TTC549 (cell line): ENCODE data around the gene NF2.

Source experiments
- FAIRE-seq: peaks from 2 replicates; lab custom pipeline; 2012; peaks lifted over from hg19 to GRCh38; lab: Jason Lieb, UNC

Gene NF2

DNA sequence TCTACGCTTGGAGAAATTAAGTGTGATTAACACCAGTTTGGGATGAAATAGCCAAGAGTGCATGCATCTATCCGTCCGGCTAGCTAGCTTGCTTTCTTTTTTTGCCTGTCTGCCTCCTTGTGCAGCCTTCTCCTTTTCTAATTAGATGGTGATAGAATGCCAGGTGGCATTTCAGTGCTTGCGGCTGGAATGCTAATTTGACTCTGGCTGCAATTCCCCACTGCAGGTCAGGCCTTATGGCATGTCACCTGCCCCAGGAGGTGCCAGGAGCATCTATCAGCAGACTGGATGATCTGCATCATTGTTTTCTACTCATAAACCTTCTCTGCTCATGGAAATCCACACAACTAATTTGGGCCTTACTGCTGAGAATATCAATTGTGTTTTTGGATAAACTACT, 65.2 kb downstream of the NF2 start:
- no peak for FAIRE-seq

- no peak for FAIRE-seq
Observed at GRCh38 chr22:29670626-29671025, 67.2 kb downstream of the NF2 start.

DNA sequence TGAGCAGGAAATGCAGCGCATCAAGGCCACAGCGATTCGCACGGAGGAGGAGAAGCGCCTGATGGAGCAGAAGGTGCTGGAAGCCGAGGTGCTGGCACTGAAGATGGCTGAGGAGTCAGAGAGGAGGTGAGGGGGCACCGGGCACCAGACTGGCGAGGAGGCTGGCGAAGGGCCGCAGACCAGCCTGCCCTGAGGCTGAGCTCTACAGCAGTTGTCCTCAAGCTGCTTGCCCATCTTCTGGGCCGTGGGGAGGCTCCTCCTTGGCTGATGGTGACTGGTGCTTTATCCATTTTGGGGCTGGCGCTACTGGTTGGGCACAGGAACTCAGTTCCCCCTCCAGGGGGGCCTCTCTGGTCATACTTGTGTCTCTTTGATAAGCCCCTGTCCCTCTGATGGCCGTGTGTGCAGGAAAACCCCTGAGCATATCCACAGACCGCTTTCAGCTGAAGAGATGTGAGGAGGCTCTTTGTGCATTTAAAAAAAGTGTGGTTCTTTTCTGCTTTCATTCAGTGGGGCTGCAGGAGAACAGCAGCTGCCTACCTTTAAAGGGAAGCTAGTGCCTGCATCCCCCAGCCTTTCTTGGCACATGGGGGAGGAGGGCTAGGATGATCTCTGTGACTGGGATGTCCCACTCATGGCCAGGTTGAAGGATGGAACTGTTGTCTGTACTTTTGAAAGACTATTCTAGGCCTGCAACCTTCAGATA, 70.1 kb downstream of the NF2 start:
- FAIRE-seq, result no peak

DNA sequence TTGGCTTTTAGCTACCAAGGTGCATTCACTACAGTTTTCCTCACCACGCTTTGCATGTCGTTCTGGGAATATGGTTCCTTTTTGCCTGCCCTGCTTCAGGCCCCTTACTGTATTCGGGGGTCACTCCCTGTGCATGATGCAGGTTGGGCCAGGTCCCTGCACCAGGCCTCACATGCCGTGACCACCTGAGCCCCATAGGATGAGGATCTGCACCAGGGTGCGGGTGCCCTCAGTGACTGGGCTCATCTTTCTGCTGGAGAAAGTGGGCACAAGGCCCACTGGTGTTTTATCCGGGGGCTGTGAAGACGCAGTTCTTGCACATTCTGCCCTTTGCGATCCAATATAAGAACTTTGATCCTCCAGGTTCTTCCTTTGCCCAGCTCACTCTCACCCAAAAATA, 70.7 kb downstream of the NF2 start:
- no peak for FAIRE-seq

DNA sequence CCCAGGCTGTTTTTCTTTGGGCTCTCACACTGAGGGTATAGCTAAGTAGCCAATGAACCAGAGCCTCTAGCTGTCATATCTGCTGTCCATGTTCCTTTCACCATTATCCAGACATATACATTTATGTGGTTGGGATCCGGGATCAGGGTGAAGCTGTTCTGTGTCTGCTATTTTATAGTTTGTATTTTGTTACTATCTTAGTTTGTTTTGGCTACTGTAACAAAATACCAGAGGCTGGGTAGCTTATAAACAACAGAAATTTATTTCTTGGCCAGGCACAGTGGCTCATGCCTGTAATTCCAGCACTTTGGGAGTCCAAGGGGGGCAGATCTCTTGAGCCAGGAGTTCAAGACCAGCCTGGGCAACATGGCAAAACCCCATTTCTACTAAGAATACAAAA, 75.9 kb downstream of the NF2 start:
- no peak for FAIRE-seq

GRCh38 chr22:29683536-29683935, 80.1 kb downstream of the NF2 start:
- FAIRE-seq, result no peak

GRCh38 chr22:29684244-29684643, 80.8 kb downstream of the NF2 start:
- FAIRE-seq, result no peak

DNA sequence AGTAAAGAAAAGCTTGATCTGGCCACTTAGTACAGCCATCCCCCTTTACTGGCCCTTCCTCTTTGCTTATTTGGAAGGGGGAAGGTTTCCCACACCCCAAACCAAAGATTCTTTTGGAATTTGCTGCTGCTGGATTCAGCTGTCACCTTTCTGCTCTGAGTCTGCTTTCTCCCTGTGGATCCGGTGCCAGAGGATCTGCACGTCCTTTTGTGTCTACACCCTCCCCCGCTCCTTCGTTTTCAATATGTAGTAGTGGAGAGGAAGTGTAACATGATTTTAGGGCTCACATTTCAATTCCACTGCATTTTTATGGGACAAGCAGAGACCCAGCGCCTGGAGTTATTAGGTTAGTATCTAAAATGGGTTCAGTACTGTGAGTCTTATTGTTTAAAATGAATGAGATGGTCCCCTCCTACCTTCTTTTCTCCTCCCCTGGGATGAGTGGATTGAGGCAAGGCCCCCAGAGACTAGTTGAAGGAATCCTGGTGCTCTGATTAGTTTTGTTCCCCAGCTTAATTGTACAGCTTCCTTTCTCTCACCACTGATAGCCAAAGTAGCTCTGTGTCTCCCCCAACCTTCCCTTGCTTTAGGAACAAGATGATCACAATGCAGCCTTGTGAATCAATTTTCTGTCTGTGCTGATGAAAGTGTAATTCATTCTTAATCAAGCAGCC, 85.9 kb downstream of the NF2 start:
- FAIRE-seq, result no peak

DNA sequence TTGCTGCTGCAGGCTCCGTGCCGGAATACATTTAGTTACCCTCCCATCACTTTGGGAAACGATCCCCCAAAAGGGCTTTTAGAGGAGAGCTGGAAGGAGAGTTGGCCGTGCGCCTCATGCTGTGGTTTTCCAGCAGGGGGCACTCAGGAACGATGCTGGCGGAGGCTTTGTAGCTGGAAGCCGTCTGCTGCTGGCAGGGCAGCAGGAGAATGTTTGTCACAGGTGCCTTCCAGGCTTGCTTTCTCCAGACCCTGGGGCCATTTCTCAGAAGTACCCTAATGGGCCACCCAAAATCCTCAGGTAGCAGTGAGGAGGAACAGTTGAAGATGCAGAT, 86.4 kb downstream of the NF2 start:
- FAIRE-seq, result no peak

DNA sequence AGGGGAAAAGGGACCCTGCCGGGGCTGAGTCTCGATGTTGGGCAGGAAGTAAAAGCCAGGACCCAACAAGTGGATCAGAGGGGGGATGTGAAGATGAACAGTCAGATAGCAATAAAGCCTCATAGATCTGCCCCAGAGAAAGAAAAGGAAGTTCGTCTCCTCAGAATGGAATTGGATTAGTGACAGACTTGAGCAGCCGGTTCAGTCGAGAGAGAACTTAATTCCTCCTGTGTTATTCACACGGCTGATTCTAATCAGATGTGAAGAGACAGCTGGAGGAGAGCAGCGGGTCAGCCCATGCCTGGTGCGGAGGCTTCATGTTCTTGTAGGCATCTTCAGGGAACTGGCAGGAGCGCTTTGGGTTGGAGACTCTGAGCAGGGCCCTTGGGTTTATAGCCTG, 87.0 kb downstream of the NF2 start:
- no peak for FAIRE-seq

DNA sequence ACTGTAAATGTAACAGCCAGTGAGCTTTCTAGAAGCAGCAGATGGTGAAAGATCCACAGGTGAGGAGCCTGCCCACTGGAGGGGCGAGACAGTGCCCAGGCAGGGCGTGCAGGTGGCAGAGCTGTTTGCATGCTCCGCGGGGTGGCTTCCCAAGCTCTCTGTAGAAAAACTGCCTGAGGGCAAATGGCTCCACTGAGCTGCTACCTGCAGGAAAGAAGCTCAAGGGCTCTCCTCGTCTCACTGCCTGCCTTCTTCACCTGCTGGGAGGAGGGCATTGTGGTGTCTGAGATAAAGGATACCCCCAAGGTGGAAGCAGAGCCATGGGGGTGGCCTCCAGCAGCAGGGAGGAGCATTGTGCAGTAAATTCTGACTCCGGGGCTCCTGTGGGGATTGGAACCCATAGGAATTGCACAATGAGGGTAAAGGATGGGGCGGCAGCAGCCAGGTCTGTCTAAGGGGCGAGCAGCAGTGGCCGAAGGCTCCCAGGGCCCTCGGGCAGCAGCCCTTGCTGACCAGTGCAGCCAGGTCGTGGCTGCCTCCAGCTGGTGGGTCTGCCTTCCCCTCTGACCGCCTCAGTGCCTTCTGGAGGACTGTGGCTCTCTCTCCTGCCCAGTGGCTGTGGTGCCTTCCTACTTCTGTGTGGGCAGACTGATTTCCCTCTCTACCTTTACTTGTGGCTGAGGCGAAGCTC, 88.3 kb downstream of the NF2 start:
- FAIRE-seq, result no peak

- FAIRE-seq, result no peak
Observed at GRCh38 chr22:29692327-29692640, 88.9 kb downstream of the NF2 start.

- no peak for FAIRE-seq
Observed at GRCh38 chr22:29693161-29693560, 89.7 kb downstream of the NF2 start.

- no peak for FAIRE-seq
Observed at GRCh38 chr22:29693671-29694070, 90.2 kb downstream of the NF2 start.

DNA sequence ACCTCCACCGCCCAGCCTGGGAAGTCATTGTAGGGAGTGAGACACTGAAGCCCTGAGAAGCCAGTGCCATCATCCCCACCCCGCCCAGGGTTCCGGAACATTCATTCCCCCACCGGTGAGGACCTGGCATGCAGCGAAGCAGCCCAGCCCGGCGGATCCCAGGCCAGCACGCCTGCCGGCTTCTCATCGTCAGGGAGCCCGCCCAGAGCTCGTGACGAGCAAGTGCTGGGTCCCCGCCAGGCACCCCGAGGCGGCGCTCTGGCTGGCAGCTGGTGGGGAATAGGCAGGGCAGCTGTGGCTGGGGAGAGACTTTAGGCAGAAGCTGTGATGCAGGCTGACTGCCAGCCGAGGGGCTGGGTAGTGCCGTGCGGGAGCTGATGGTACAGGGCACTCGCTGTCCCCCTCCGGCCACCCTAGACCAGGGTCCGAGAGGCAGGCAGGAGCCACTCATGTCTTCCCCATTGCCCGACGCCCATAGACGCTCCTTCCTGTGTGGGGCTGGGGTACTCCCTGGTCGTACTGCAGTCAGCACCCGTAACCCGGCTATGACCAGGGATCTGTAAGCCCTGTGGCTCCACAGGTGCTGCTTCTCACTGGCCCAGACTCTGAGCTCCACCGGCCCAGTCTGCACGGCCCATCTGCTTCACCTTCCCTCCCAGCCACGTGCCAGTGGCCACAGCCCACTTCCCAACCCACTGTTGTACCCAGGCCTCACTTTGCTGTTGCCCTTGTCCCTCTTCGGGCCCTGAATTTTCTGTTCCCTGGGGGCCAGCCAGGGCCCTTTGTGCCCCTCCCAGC, 91.9 kb downstream of the NF2 start:
- FAIRE-seq, result no peak

DNA sequence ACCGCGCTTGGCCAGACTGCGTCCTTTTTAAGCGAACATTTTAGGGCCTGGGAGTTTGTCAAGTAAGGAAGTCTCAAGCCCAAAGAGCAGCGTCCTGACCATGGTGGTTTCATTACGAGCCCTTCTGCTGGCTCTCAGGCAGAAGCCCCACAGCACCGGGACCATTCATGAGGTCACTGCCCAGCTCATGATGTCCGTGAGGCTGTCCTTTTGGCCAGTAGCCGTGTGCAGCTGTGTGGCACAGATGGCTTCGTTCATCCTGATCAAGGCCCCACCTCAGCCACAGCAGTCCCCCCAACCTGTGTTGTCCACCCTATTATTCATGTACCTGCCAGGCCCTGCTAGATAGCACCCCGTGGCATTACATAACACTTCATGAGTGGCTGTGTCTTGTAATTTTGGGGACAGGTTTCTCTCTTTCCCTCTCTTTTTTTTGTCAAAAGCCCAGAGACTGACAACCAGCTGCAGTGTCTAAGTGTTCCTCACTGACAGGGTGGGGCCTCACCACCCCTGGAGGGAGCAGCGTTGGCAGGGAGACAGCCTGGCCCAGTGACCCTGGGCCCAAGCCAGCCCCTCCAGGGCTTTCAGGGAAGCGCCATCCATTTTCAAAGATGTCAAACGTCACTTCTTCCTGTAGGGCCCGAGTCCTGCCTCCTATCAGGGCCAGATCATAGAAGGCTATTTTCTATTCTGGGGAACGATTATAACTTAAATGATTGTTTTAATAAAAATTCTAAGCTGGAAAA, 94.6 kb downstream of the NF2 start:
- no peak for FAIRE-seq

DNA sequence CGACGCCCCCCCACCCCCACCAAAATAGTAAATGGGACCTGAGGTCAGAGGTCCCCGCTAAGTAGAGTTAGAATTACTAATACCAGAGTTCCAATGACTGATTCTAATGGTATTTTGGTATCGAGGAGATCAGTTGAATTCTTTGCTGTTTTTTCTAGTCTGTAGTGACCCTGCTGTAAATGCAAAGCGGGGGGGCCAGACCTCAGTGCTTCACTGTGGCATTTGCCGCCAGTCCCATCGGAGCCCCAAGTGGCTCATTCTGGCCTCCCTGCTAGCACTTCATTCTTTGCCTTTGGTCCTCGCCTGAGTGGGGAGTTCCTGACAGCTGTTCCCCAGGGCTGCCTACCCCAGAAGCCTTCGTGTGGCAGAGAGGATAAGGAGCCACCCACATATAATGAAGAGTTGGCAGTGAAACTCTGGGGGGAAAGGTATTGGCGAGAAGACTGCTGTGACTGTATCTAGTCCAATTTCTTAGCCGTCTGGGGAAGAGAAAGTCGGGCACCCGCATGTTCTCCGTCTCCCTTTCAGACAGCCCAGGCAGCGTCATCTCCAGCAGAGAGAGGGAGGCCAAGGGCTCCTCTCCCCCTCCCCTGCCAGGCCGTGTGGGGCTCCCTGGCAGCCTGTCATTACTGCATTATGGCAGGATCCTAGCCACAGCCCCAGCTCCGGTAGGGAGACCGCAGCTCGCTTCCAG, 96.9 kb downstream of the NF2 start:
- no peak for FAIRE-seq

DNA sequence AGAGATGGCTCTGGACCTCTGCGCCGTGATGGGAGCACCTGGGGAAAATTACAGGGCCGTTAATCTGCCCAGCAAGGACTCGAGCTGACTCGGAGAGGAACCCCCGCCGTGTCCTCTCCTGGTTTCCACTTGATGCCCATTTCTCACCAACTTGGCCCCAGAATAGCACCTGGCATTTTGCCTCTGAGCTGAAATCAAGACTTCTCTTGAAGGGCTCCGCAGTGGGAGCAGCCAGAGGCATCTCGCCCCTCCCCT, 97.4 kb downstream of the NF2 start:
- no peak for FAIRE-seq

- no peak for FAIRE-seq
Observed at GRCh38 chr22:29701155-29701999, 97.9 kb downstream of the NF2 start.

- FAIRE-seq, result no peak
Observed at GRCh38 chr22:29702000-29702930, 98.8 kb downstream of the NF2 start.
